Bone marrow (tissue), 2 donors: ENCODE data around the gene RSF1.

ENCODE experiments used
- DNase-seq, 2 donors: peaks; one replicate each; lab custom pipeline; 2025; lab: John Stamatoyannopoulos, UW

The RSF1 gene

DNA sequence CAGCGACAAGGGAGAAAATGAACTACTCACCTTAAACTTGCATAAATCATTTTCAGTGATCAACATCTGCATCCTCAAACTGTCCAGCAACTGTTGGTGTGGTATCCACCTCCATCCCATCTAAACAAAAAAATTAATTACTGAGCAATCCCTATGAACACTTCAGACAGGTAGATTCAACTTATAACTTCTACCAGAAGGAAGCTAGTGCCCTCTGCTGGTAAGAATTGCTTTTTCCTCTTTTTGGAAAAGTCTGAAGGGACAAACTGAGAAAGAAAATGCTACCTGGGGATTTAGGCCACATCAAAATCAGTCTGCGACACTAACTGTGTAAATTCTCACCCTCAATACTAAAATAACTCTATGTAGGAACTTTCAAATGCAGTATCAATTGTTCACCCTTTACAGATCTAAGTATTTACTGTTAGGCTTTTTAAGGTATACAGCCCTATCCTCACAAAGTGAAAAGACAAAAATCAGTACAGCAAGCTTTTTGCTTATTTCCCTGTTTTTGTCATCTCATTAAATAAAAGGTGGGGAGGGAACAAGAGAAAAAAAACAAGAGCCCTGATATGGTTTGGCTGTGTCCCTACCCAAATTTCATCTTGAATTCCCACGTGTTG is 200.8 kb downstream of the RSF1 start:
- DNase-seq: peak in 1 of 2 donors; percentile 5

DNA sequence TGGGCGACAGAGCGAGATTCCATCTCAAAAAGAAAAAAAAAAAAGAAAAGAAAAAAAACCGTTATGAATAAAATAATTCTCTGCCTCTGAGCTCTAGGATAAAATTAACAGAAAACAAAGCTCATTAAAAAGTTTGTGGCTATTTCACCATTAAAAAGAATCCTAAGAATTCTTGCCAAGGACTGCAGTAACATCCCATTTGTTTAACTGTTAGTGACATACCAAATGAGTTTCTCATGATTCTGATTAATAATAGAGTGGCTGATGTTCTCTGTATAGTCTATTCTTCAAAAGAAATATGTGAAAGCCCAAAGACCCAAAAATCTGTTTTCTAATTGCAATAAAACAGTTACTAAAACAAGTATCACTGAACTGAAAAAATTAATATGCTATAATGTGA is 202.6 kb downstream of the RSF1 start:
- DNase-seq: no peak

DNA sequence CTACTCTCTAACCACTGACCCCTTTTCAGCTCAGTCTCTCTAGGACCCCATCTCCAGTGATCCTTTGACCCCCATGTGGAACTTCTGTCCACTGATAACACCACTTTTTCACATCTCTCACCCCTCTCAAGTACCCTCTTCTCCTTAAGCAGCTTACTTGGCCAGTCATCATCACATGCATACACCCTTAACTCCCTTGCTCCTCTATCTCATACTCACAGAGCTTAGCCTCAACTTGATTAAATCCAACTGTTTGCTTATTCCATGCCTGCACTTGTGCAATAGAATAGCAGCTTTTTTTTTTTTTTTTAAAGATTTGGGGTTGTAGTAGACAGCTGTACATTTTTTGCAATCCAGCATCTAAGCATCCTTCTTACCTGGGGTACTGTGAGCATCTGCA is 208.6 kb downstream of the RSF1 start:
- DNase-seq: no peak
